Panc1 (cell line): ENCODE measurements around the gene OPA3. TPM values are rescaled to one million over a fixed set of nuclear protein-coding genes. Genes with fewer than 3 reads are reported as not detected.

ENCODE experiments used
- ATAC-seq: fragments of 200-7000 bp; cut with Tn5 transposase; 2 replicates; pipeline ENCODE4 v1.9.1; 2020; ENCODE audit warnings: mild to moderate bottlenecking, moderate library complexity
- BruUV-seq: library from RNA; stranded (reverse); fragments of 400-500 nt; replicated peaks from 2 replicates; lab custom pipeline; 2021; lab: Mats Ljungman, UMichigan
- CTCF ChIA-PET: fragments of 300-600 bp; sonication (Branson Sonifier 250); formaldehyde crosslinking; loops from one replicate; lab custom pipeline; 2022; ENCODE audit warnings: antibody characterized with exemption; lab: Charles Lee
- POLR2A ChIA-PET: fragments of 300-600 bp; sonication (Branson Sonifier 250); formaldehyde crosslinking; loops from one replicate; lab custom pipeline; 2022; ENCODE audit warnings: antibody characterized with exemption; lab: Charles Lee
- DNase-seq: peaks from one replicate; pipeline ENCODE4 v3.0.0-alpha.2; 2010; ENCODE audit warnings: low read depth, low spot score
- H3K27ac ChIP-seq: 2 replicates; pipeline ENCODE4 v1.5.1; 2011; ENCODE audit warnings: mild to moderate bottlenecking, low read length, inconsistent platforms
- H3K27me3 ChIP-seq: fragments of 200-500 bp; sonication (Bioruptor generic); 2 replicates; pipeline ENCODE4 v1.6.0; 2014; ENCODE audit warnings: low read length, inconsistent platforms; ENCODE audit not compliant: control insufficient read depth, insufficient read depth
- H3K36me3 ChIP-seq: fragments of 200-500 bp; sonication (Bioruptor generic); 2 replicates; pipeline ENCODE4 v1.5.1; 2014; ENCODE audit warnings: inconsistent platforms, mild to moderate bottlenecking, low read length, moderate library complexity; ENCODE audit not compliant: control insufficient read depth, insufficient read depth
- H3K4me1 ChIP-seq: 2 replicates; pipeline ENCODE4 v1.5.1; 2011; ENCODE audit warnings: inconsistent platforms, mild to moderate bottlenecking, low read length, moderate library complexity; ENCODE audit not compliant: control insufficient read depth, insufficient read depth
- H3K4me3 ChIP-seq, 2 experiments: 2 replicates each; pipeline ENCODE4 v1.5.1; 2011 to 2012; ENCODE audit warnings: low read depth in 2 of 2, low read length in 2 of 2, mild to moderate bottlenecking in 2 of 2, inconsistent platforms in 1 of 2, moderate library complexity in 1 of 2
- H3K9me3 ChIP-seq: fragments of 200-500 bp; sonication (Bioruptor generic); 2 replicates; pipeline ENCODE4 v1.5.1; 2014; ENCODE audit warnings: low read depth, mild to moderate bottlenecking, inconsistent platforms, low read length, moderate library complexity; ENCODE audit not compliant: control insufficient read depth, insufficient read depth
- CTCF ChIP-seq: fragments of 450-650 bp; IDR thresholded peaks from 2 replicates; pipeline ENCODE4 v1.5.1; 2017; ENCODE audit warnings: mild to moderate bottlenecking
- POLR2AphosphoS5 ChIP-seq: IDR thresholded peaks from 2 replicates; pipeline ENCODE4 v1.6.1; 2012; ENCODE audit warnings: mild to moderate bottlenecking, low read depth, low read length, moderate library complexity
- SIN3A ChIP-seq: IDR thresholded peaks from 2 replicates; pipeline ENCODE4 v1.6.1; 2012; ENCODE audit warnings: low read depth, mild to moderate bottlenecking, low read length, moderate library complexity, borderline replicate concordance; ENCODE audit not compliant: insufficient read depth
- TCF7L2 ChIP-seq: IDR thresholded peaks from 2 replicates; pipeline ENCODE4 v1.6.1; 2011; ENCODE audit warnings: mild to moderate bottlenecking, low read depth, low read length, inconsistent platforms
- in situ Hi-C: cut with HindIII; loops from 2 replicates; pipeline ENCODE4 v1.10.0; 2016; ENCODE audit warnings: low sequenced_read_pairs, low pct_unique_long_range_greater_than_20kb
- intact Hi-C: fragments of 100-400 bp; cut with micrococcal nuclease; formaldehyde crosslinking; loops from one replicate; pipeline ENCODE4 v1.10.0; 2022; ENCODE audit not compliant: unreplicated experiment
- total RNA-seq: library from RNA; stranded (reverse); gene quantifications from one replicate; pipeline ENCODE4 v1.2.1, GENCODE V29; 2021; ENCODE audit not compliant: unreplicated experiment

OPA3 gene
- total RNA-seq, 1 experiment from 2014 or later = 20.3 TPM

GRCh38 chr19:45524575-45525129 lies 60.0 kb downstream of the OPA3 start:
- in situ Hi-C loops = no loop called here
- Histone ChIP-seq H3K4me1 (no peaks in the 10 kb centered on the region; the same call in 1 of the 2 replicates), H3K27me3 (no peaks in the 10 kb centered on the region), H3K9me3 (no peaks in the 10 kb centered on the region), H3K4me3 (no peak overlapping the region), H3K36me3 (peaks cover 8% of the 10 kb centered on the region; the same call in 1 of the 2 replicates), H3K27ac (no peak overlapping the region)
- POLR2A ChIA-PET = no interaction called here
- no peak for TF ChIP-seq TCF7L2
- DNase-seq (no peak), ATAC-seq (no peak)
- CTCF ChIA-PET = no interaction called here
- no TSS peak for BruUV-seq
- intact Hi-C loops = no loop called here

- Histone ChIP-seq H3K9me3 (no peaks in the 10 kb centered on the region), H3K27ac (no peak overlapping the region), H3K36me3 (peaks cover 8% of the 10 kb centered on the region; the same call in 1 of the 2 replicates), H3K27me3 (no peaks in the 10 kb centered on the region), H3K4me1 (no peaks in the 10 kb centered on the region; the same call in 1 of the 2 replicates), H3K4me3 (no peak overlapping the region)
- intact Hi-C loops (no loop called here), in situ Hi-C loops (no loop called here)
- ChIA-PET POLR2A (no interaction called here), CTCF (no interaction called here)
- BruUV-seq = no TSS peak
- peak; percentile 56 for DNase-seq
- peak; percentile 89 for TF ChIP-seq CTCF
- no peak for TF ChIP-seq TCF7L2
- ATAC-seq = peak; percentile 82
Observed at GRCh38 chr19:45523642-45524256, 60.9 kb downstream of the OPA3 start.

- BruUV-seq = no TSS peak
- Histone ChIP-seq H3K4me1 (no peaks in the 10 kb centered on the region; the same call in 1 of the 2 replicates), H3K27ac (no peak overlapping the region), H3K9me3 (no peaks in the 10 kb centered on the region), H3K4me3 (no peak overlapping the region), H3K36me3 (peaks cover 8% of the 10 kb centered on the region), H3K27me3 (no peaks in the 10 kb centered on the region)
- CTCF ChIA-PET = no interaction called here
- DNase-seq = no peak
- in situ Hi-C loops = no loop called here
- ATAC-seq = no peak
- no peak for TF ChIP-seq TCF7L2
- no peak for TF ChIP-seq SIN3A
- no peak for TF ChIP-seq POLR2AphosphoS5
- intact Hi-C loops = no loop called here
- POLR2A ChIA-PET = interaction anchor here (0.5 kb wide), 1 partner anchor 105 kb away, joined by 9 read pairs; no protein-coding TSS in a partner anchor
Observed at GRCh38 chr19:45522010-45522941, 62.3 kb downstream of the OPA3 start.
